Stimulated activated CD8-positive, alpha-beta memory T cell treated with anti-CD3 and anti-CD28 coated beads, Interleukin-15, amount 100 ng/mL, for 48 hours (primary cell): Measurements from ENCODE around the gene SAMD15.
"Not testable (repeated sequence)": the region's sequence is repeated elsewhere in the genome, so short reads cannot be mapped to it uniquely, and the experiment has no call there.

Experiments used
- DNase-seq, 2 donors: peaks; one replicate each; pipeline ENCODE4 v3.0.0-alpha.2; 2020; ENCODE audit warnings: low read depth in 2 of 2

Gene SAMD15

GRCh38 chr14:77376771-77377501 is at the start of gene SAMD15, which contains the start of gene TMED8:
TSS of gene SAMD15 (plus strand) at chr14:77377379. CDS start at chr14:77377419, 40 bp downstream.
TSS of gene TMED8 (minus strand) at chr14:77377094. CDS start at chr14:77377053, 41 bp downstream.
- peak; percentile 73 to 77 for DNase-seq

- no peak for DNase-seq
These were observed 47.3 kb upstream of the SAMD15 start for GRCh38 chr14:77329872-77330271.

GRCh38 chr14:77335576-77335975 is 41.6 kb upstream of the SAMD15 start:
- no peak for DNase-seq

GRCh38 chr14:77337255-77337654 is 39.9 kb upstream of the SAMD15 start:
- DNase-seq, result not testable (repeated sequence)

- DNase-seq, result no peak
These were observed 39.3 kb upstream of the SAMD15 start for GRCh38 chr14:77337880-77338279.

GRCh38 chr14:77338302-77338701 is 38.9 kb upstream of the SAMD15 start:
- no peak for DNase-seq

GRCh38 chr14:77339407-77339806 is 37.8 kb upstream of the SAMD15 start:
- no peak for DNase-seq

GRCh38 chr14:77340389-77340788 is 36.8 kb upstream of the SAMD15 start:
- no peak for DNase-seq

GRCh38 chr14:77342726-77343397 is 34.3 kb upstream of the SAMD15 start:
- no peak for DNase-seq

- DNase-seq, result no peak
These were observed 33.5 kb upstream of the SAMD15 start for GRCh38 chr14:77343662-77344061.

- DNase-seq, result no peak
These were observed 32.7 kb upstream of the SAMD15 start for GRCh38 chr14:77344377-77344996.

GRCh38 chr14:77346495-77346894 is 30.7 kb upstream of the SAMD15 start:
- no peak for DNase-seq

- DNase-seq, result no peak
These were observed 29.4 kb upstream of the SAMD15 start for GRCh38 chr14:77347751-77348150.

- DNase-seq, result no peak
These were observed 23.6 kb upstream of the SAMD15 start for GRCh38 chr14:77353469-77354141.

GRCh38 chr14:77355811-77356210 is 21.4 kb upstream of the SAMD15 start:
- no peak for DNase-seq

- no peak for DNase-seq
These were observed 20.3 kb upstream of the SAMD15 start for GRCh38 chr14:77356899-77357298.

- DNase-seq, result no peak
These were observed 17.6 kb upstream of the SAMD15 start for GRCh38 chr14:77359626-77360025.

- no peak for DNase-seq
These were observed 13.0 kb upstream of the SAMD15 start for GRCh38 chr14:77364146-77364545.

GRCh38 chr14:77369285-77369684 is 7.9 kb upstream of the SAMD15 start:
- no peak for DNase-seq

GRCh38 chr14:77372304-77372841 is 4.8 kb upstream of the SAMD15 start:
- no peak for DNase-seq

GRCh38 chr14:77375164-77375950 is 1.8 kb upstream of the SAMD15 start:
- no peak for DNase-seq
